Muscle of arm (tissue), 14 donors: ENCODE data around the gene DEFB124. TPM values are rescaled to one million over a fixed set of nuclear protein-coding genes. Genes with fewer than 3 reads are reported as not detected.
A peak's percentile ranks its signal among the peaks of the same experiment; 100 is the strongest.
"Not testable (repeated sequence)": the region's sequence is repeated elsewhere in the genome, so short reads cannot be mapped to it uniquely, and the experiment has no call there.

ENCODE experiments used
- DNase-seq: peaks from one replicate; pipeline ENCODE4 v3.0.0-alpha.2; 2013
- long read RNA-seq, 11 donors: transcript quantifications; one replicate each; lab custom pipeline, GENCODE V29; 2026
- polyA plus RNA-seq, 12 donors: library from polyadenylated mRNA; unstranded; fragments of 120-200 nt; gene quantifications; one replicate each; pipeline ENCODE4 v1.2.1, GENCODE V29; 2013; ENCODE audit not compliant: insufficient read length in 12 of 12

DEFB124 gene, protein sequence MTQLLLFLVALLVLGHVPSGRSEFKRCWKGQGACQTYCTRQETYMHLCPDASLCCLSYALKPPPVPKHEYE
- polyA plus RNA-seq: 1 to 10 TPM in 8 of 12 donors, under 1 TPM in 2, not detected in 2; 0.60 to 1.6 (median 1.3) TPM
- long read RNA-seq, donor 1: 0 reads
- long read RNA-seq, donor 2, partial matches to known transcripts: 12 of 17 reads
- long read RNA-seq, donor 2, other reads (novel, unspliced or antisense): 5 of 17 reads
- long read RNA-seq, donor 3: 0 reads
- long read RNA-seq, donor 4: 0 reads
- long read RNA-seq, donor 5: 0 reads
- long read RNA-seq, donor 6: 0 reads
- long read RNA-seq, donor 7: 0 reads
- long read RNA-seq, donor 8: 0 reads
- long read RNA-seq, donor 9: 0 reads
- long read RNA-seq, donor 10: 0 reads
- long read RNA-seq, donor 11: 0 reads

DNA sequence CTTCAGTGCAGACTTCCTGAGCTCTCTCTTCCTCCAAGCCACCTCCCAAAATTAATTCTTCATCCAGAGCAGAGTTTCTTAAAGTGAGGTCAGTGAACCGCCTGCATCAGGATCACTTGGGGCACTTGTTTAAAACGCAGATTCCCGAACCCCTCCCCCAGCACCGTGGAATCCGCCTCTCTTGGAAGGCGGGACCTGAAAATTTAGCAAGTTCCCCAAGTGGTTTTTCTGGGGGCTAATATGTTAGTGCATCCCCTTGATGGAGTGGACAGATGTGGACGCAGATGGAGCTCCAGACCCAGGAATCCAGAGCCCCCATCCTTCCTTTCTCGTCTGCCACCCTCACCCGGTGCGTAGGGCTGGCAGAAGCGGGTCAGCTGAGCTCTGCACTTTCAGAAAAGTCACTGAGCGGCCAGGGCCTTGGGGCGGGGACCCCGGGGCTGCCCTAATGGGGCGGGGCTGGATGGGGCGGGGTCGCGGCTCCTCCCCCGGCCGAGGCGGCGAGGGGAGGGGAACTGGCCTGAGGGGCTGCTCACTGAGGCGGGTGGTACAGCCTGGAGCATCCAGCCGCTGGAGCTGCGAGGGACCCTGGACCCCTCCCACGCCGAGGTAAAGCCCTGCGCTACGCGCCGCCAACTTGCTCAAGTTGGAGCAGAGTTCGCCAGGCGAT is at the start of gene DEFB124, which contains the start of gene REM1:
Gene DEFB124, minus strand, starts transcription at position 370 of the 670 bp plus-strand sequence. CDS start 2,114 bp downstream, outside the sequence.
Gene REM1, plus strand, starts transcription at position 531 of the 670 bp plus-strand sequence. CDS start 1,158 bp downstream, outside the sequence.
- DNase-seq: no peak

DNA sequence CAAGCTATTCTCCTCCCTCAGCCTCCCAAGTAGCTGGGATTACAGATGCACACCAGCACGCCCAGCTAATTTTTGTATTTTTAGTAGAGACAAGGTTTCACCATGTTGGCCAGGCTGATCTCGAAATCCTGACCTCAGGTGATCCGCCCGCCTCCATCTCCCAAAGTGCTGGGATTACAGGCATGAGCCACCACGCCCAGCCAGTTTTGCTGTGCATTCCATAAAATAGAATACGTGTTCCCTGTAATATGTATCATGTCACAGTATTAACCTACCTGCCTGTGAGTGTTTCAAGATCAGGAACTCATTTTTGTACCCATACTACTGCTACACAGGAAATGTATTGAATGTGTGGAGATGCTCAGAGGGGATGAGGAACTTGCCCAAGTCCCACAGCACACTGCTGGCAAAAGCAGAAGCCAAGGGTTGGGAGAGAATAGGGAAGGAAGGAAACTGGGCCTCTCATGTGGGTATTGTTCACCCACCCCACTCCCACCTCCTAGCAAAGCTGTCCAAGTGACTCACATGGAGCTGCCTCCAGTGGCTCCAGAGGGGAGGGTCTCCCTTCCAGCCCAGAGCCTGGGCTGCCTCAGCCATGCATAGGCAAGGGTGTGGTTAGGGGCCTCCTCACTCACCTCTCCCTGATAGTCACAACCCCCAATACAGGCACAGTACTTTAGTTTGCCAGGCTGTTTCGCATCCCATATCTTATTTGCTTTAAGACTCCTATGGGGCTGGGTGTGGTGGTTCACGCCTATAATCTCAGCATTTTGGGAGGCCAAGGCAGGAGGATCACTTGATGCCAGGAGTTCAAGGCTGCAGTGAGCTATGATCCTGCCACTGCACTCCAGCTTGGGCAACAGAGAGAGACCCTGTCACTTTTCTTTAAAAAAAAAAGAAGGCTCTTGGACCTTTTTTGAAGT is 48.7 kb upstream of the DEFB124 start:
- no peak for DNase-seq

DNA sequence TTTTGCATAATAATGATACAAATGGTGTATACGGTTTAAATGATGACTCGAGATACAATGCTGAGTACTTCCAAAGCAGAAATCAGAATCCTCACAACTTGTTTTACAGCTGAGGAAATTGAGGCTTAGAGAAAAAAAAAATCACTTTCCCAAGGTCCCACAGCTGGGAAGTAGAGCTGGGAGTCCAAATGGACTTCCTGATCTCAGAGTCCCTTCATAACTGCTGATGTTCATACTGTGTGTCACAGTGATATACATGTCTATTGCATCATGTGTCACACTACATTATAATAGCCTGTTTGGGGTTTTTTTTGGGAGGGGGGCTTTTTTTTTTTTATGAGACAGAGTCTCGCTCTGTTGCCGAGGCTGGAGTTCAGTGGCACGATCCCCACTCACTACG is 47.8 kb upstream of the DEFB124 start:
- no peak for DNase-seq

DNA sequence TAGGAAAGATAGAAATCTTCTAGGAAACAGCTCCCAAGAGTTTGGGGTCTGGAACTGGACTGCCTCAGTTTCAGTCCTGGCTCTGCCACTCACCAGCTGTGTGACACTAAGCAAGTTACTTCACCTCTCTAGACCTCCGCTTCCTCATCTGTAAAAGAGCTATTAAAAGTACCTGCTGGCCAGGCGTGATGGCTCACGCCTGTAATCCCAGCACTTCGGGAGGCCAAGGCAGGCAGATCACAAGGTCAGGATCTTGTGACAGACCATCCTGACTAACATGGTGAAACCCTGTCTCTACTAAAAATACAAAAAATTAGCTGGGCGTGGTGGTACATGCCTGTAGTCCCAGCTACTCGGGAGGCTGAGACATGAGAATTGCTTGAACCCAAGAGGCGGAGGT is 46.3 kb upstream of the DEFB124 start:
- DNase-seq: not testable (repeated sequence)

DNA sequence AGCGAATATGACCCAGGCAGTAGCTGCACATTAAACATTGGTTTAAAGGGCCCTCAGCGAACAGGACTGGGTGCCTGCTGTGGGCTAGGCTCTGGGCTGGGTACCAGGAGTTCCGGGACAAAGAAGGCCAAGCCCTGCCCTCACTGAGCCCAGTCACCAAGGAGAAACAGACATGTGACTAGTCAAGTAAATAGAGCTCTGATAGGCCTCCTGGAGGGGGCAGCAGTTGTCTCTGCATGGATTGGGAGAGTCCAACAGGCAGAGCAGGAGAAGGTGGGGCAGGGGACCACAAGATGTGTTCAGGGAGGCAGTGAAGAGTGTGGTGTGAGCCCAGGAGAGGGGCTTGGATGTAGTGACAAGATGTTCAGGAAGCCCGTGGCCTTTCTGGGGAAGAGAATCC is 42.4 kb upstream of the DEFB124 start:
- DNase-seq: no peak

DNA sequence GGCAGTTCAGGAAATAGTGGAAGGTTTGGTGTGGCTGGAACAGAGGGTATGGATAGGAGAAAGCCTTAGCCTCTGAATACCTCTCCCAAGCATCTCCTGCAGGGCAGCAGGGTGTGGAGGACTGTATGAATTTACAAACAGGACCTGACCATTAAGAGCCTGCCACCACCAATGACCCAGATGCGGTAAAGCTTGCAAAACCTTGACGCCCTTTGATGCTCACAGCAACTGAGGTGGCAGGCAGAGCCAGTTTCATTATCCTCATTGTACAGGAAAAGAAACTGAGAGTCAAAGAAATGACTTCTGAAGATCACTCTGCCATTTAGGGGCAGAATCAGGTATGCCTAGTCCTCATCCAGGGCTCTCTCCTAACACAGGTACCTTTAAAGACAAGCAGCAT is 41.7 kb upstream of the DEFB124 start:
- no peak for DNase-seq

DNA sequence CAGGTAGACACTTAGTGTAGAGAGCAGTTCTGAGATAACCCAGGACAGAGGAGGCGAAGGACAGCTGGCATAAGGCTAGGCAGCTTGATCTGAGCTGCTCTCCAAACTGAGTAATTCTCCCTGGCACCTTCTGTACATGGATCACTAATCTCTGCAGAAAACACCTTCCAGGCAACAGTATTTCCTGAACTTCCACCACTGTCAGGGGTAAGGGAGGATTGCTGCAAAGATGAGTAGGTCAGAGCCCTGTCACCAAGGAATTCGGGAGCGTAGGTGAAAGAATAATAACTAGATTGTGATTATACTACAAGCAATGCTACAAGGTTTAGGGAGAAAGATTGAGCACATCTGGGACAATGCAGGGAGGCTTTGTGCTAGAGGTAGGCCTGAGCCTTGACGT is 41.2 kb upstream of the DEFB124 start:
- no peak for DNase-seq

DNA sequence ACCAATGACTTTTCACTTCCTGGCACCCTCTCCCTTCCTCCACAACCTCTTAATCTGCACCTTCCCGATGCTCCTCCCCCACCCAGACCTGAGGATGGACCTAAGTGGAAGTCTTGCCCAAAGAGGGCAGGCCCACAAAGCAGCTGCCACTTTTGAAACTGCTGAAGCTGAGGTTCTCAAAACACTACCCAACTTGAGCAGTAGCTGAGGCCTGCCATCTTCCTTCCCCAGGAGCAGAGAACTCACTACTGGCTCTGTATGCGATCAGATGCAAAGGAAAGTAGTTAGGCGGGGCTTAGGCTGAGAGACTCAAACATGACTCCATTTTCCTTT is 40.8 kb upstream of the DEFB124 start:
- no peak for DNase-seq

DNA sequence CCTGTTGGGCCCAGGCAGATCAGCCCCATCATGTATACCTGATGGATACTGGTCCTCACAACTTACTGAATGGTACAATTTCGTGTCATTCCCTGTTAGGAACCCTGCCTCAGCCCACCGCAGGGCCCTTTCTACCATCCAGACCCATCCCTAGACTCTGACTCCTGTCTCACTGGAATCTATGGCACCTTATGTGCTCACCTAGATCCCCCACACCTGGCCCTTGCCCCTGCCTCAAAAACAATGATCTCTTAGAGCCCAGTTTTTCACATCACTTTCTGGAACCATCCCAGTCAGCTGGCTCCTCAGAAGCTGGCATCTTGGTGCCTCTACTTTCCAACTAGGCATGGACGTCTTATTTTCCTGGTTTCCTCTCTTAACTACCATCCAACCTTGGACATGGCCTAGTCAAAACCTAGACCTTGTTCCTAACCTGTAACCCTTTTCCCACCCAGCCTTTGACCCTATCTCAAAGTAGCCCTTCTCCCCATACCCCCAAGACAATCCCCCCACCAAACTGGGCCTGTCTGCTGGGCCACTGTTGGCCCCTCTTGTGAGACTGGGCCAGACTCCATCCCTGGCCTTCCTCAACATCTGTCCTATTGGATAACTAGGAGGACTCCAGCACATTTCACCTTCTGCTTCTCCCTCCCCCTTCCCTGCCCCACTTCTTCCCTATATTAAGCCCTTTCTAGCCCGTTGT is 40.3 kb upstream of the DEFB124 start:
- DNase-seq: no peak

DNA sequence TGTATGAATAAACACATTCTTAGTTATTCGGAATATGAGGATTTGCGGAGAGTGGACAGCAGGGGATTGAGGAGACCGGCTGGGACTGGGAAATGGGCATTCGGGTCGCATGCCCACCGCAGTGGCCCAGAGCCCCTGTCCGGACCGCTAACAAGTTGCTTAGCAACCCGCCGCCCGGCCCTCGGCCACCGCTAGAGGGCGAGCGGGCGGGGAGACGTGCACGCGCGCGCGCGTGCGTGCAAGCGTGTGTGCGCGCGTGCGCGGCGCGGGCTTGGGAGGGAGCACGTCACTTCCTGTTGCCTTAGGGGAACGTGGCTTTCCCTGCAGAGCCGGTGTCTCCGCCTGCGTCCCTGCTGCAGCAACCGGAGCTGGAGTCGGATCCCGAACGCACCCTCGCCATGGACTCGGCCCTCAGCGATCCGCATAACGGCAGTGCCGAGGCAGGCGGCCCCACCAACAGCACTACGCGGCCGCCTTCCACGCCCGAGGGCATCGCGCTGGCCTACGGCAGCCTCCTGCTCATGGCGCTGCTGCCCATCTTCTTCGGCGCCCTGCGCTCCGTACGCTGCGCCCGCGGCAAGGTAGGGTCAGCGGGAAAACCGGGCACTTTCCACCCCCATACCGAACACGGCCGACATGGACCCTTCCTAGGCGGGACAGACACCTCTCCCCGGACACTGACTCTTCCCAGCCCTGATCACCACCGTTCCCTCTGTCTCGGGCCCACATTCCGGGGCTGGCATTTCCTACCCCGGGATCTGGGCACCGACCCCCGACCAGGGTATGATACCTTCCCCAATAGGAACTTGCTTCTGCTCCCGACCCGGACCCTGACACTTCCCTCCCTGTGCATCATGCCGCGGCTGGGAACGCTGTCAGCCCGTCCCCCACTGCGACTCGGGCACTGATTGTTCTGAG is 39.5 kb upstream of the DEFB124 start, which contains the start of gene HM13:
Gene HM13, plus strand, starts transcription at position 289 of the 918 bp plus-strand sequence. Its CDS starts 110 bp downstream, at position 399.
- DNase-seq: peak; percentile 95

DNA sequence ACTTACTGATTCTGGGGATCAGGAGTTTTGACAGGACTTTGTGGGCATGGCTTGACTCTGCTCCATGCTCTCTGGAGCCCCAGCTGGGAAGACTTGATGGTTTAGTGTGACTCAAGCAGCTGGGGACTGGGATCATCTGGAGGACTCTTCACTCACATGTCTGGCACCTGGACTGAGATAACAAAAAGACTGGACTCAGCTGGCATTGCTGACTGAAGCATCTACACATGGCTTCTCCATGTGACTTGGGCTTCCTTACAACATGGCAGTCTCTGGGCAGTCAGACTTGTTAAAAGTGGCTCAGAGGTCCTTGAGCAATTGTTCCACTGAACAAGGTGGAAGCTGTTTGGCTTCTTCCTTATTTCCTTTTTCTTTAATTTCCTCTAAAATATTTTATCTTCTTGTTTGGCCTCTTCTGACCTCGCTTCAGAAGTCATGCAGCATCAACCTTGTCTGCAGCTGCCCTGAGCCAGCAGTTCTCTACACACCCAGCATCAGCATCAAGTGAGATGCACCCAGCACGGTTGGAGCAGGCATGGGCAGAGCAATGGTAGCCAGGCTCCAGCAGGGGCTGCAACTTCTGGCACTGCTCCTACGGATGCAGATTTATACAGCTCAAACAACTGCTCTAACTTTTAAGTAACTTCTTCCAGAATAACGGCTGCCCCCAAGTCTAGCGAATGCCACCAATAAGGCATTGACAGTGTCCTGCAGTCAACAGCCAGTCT is 33.8 kb upstream of the DEFB124 start:
- no peak for DNase-seq

DNA sequence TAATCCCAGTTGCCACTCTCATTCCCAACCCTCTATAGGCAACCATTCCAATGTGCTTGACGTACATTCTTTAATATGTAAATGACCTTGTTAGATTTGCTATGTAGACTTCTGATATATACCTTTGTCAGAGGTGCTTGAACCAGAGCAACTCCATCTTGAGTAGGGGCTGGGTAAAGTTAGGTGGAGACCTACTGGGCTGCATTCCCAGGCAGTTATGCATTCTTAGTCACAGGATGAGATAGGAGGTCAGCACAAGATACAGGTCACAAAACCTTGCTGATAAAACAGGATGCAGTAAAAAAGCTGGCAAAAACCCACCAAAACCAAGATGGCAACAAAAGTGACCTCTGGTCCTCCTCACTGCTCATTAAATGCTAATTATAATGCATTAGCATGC is 31.0 kb upstream of the DEFB124 start:
- DNase-seq: no peak

DNA sequence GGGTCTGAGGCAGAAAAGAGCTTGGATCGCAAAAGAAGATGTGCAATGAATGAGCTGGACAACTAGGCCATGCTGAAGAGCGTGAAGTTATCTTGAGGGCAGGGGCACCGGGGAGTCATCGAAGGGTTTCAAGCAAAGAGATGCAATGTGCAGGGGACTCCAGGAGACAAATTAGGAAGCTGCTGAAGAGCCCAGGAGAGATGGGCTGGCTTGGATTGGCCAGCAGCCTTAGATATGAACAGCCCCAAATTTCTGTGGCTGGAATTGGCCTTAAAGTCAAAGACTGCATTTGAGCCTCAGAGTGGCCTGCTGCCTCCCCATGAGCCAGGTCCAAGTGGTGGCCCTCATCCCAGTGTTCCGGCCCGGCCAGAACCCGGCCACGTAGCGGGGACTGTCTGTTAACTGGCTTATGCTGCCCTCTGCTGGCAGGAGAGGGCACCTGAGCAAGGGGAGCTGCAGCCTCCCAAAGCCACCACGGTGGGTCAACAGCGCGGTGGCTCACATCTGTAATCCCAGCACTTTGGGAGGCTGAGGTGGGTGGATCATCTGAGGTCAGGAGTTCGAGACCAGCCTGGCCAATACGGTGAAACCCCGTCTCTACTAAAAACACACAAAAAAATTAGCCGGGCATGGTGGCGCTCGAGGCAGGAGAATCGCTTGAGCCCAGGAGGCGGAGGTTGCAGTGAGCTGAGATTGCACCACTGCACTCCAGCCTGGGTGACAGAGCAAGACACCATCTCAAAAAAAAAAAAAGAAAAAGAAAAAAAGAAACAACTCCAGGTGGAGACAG is 28.2 kb upstream of the DEFB124 start:
- peak; percentile 91 for DNase-seq

DNA sequence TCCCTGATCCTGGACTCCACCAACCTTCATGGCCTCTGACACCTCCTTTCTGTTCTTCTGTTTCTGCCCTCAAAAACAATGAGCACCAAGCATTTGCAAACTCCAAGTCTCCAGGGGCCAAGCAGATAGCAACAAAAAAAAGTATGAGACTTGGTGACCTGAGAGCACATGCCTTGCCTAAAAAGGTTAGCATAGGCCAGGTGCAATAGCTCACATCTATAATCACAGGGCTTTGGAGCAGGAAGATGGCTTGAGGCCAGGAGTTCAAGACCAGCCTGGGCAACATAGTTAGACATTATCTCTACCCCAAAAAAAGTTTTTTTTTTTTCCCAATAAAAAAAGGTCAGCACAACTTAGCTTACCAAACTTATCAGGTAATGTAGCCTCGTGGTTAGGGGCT is 25.6 kb upstream of the DEFB124 start:
- no peak for DNase-seq

DNA sequence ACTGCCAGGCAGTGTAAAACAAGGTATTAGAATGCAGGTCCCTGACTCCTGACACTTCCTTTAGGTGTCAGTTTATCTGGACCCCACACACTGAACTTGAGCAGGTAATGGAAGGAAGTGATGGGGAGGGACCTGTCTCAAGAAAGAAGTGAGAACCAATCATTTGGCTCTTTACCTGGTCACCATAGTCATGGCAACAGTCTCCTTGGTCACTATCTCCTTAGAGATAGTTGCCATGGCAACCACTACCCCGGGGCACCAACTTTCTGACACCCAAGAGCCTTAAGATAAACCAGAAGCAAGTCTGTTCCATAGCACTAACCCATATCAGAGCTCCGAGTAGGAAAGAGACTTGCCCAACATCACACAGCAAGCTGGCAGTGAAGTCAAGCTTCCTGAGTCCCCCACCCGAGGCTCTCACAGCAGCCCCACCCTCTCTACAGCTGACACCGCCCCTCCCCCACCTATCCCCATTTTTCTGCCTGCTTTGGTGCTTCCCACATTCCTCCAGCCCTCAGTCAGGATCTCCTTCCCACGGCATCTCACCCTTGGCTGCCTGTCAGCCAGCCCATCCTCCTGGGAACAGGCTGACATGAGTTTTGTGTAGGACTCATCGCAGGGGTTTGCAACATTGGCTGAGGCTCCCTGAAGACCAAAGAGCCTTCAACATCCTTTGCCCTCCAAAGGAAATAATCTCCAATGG is 23.1 kb upstream of the DEFB124 start:
- DNase-seq: no peak

DNA sequence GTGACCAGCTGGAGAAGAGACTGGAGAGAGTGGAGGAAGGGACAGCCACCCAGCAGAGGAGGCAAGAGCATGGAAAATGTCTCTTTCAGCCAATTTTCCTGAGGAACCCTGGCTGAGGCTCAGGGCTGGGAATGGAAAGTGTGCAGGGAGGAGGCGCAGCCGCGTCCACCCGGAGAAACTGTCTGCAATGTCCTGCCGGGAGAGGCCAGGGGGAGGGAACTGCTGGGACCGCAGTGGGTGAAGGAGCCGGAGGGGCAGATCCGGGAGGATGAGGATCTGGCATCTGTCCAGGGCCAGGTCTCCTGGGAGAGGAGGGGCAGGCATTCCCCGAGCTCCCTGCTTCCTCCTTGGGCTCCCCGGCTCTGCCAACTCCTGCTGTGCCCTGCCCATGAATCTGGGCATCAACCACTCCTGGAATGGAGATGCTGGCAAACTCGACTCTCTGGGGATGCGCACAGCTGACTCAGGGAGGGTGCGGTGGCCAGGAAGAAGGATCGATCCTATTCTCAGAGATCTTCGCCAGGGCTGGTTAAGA is 21.9 kb upstream of the DEFB124 start:
- DNase-seq: peak; percentile 96

DNA sequence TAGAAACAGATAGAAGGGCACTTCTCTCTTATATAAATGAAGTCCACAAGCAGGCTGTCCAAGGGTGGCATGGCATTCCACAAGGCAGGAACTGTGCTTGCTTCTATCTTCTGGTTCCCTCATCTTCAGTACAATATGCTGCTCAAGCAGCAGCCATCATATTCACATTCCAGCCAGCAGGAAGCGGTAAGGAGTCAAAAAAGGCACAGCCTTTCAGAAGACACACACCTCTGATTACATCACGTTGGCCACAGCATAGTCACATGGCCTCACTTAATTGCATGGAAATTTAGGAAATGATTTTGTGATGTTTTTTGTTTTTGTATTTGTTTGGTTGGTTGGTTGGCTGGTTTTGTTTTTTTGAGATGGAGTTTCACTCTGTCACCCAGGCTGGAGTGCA is 19.2 kb upstream of the DEFB124 start:
- DNase-seq: no peak

DNA sequence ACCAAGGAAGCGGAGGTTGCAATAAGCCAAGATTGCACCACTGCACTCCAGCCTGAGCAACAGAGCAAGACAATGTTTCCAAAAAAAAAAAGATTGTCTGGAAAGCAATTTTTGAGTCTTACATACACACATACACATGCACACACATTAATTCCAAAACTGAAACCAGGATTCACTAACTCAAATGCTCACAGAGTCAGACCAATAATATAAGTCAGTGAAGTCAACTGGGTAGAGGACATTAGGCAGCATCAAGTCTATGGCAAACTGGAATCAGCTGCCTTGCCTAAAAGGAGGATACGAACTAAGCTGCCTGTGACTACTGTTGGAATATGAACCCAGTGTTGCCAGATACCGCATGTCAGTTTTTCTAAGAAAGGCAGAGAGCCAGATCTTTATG is 15.8 kb upstream of the DEFB124 start:
- no peak for DNase-seq
